AG04449 (cell line): ENCODE results near the gene BCL11B.
A peak's percentile ranks its signal among the peaks of the same experiment; 100 is the strongest.

Experiments
- CTCF ChIA-PET: fragments of 350-600 bp; formaldehyde crosslinking; extraction: SDS; loops from one replicate; lab custom pipeline; 2021; ENCODE audit warnings: antibody characterized with exemption; lab: Yijun Ruan, JAX
- POLR2A ChIA-PET: fragments of 400-600, 350-600 bp; formaldehyde crosslinking; extraction: SDS; loops from one replicate; lab custom pipeline; 2020; ENCODE audit warnings: antibody characterized with exemption, inconsistent platforms; lab: Yijun Ruan, JAX
- DNase-seq: peaks from one replicate; pipeline ENCODE4 v3.0.0-alpha.2; 2010; ENCODE audit warnings: low read depth, low spot score
- H3K4me3 ChIP-seq: 2 replicates; pipeline ENCODE4 v1.5.1; 2011; ENCODE audit warnings: low read depth, mild to moderate bottlenecking, control low read depth, low read length
- CTCF ChIP-seq: IDR thresholded peaks from one replicate; pipeline ENCODE4 v1.5.1; 2011; ENCODE audit warnings: mild to moderate bottlenecking, moderate library complexity, low read length, control low read depth, inconsistent platforms; ENCODE audit not compliant: insufficient read depth; ENCODE audit errors: missing control alignments

Gene BCL11B

GRCh38 chr14:99235582-99236320 lies 36.2 kb downstream of the BCL11B start:
- no peak overlapping the region for H3K4me3 ChIP-seq
- TF ChIP-seq CTCF, result no peak
- ChIA-PET POLR2A (no interaction called here), CTCF (interaction anchor here (1.7 kb wide), 1 partner anchor 31 kb away, joined by 3 read pairs; no protein-coding TSS in a partner anchor)
- DNase-seq, result no peak

GRCh38 chr14:99234961-99235571 lies 36.9 kb downstream of the BCL11B start:
- no peak for DNase-seq
- CTCF ChIA-PET, result interaction anchor here (1.7 kb wide), 1 partner anchor 32 kb away, joined by 3 read pairs; no protein-coding TSS in a partner anchor
- POLR2A ChIA-PET, result no interaction called here
- peak overlapping the region; percentile 6; the same call in 1 of the 2 replicates for H3K4me3 ChIP-seq
- no peak for TF ChIP-seq CTCF

GRCh38 chr14:99234355-99234754 lies 37.6 kb downstream of the BCL11B start:
- TF ChIP-seq CTCF, result no peak
- ChIA-PET POLR2A (no interaction called here), CTCF (no interaction called here)
- no peak overlapping the region for H3K4me3 ChIP-seq
- DNase-seq, result no peak

GRCh38 chr14:99233222-99234035 lies 38.6 kb downstream of the BCL11B start:
- CTCF ChIA-PET, result no interaction called here
- no peak for DNase-seq
- POLR2A ChIA-PET, result no interaction called here
- TF ChIP-seq CTCF, result no peak
- no peak overlapping the region for H3K4me3 ChIP-seq

- CTCF ChIA-PET, result no interaction called here
- DNase-seq, result no peak
- no peak for TF ChIP-seq CTCF
- no peak overlapping the region for H3K4me3 ChIP-seq
- POLR2A ChIA-PET, result no interaction called here
These were observed 39.2 kb downstream of the BCL11B start for GRCh38 chr14:99232714-99233214.
